ENCODE measurements around the gene FYB1.

- TF ChIP-seq EZH2 (IDR thresholded peaks at IDR 0.05) (no peak), POLR2AphosphoS5 (IDR thresholded peaks at IDR 0.05; ENCODE audit: borderline replicate concordance, low read depth, low read length) (no peak), FOXP2 (optimal IDR thresholded peaks at IDR 0.05; ENCODE audit: control extremely low read depth, extremely low read length, insufficient read depth) (no peak)
These were observed 36.0 kb upstream of the FYB1 start for GRCh38 chr5:39255406-39255805.
